ENCODE data around the gene NOPCHAP1. TPM values are rescaled to one million over a fixed set of nuclear protein-coding genes. Genes with fewer than 3 reads are reported as not detected.

Gene NOPCHAP1
- total and polyA plus RNA-seq, 2 donors (not counting 1 experiment from before 2014, with no cell fraction given) = 3.2 to 21.2 TPM

Other genes starting within 250 kb of the NOPCHAP1 start
- 13.0 TPM in 2 replicates for gene SLC41A2, start 28.0 kb upstream of the NOPCHAP1 start, total RNA-seq
- gene SLC41A2, start 28.0 kb upstream of the NOPCHAP1 start, polyA plus RNA-seq = 0.43 and 0.51 TPM in 2 replicates
- 0.32 and 0.46 TPM in 2 replicates for gene ALDH1L2, start 98.1 kb downstream of the NOPCHAP1 start, total RNA-seq
- 0.04 and 0.13 TPM in 2 replicates for gene ALDH1L2, start 98.1 kb downstream of the NOPCHAP1 start, polyA plus RNA-seq
- gene WASHC4, start 121.4 kb downstream of the NOPCHAP1 start, total RNA-seq = 240 and 247 TPM in 2 replicates
- 55.2 and 79.5 TPM in 2 replicates for gene WASHC4, start 121.4 kb downstream of the NOPCHAP1 start, polyA plus RNA-seq
- 57.7 and 58.3 TPM in 2 replicates for gene APPL2, start 249.9 kb downstream of the NOPCHAP1 start, total RNA-seq
- 20.5 and 24.4 TPM in 2 replicates for gene APPL2, start 249.9 kb downstream of the NOPCHAP1 start, polyA plus RNA-seq

Measured in B cell (primary cell).